KMS-11 (cell line): Measurements from ENCODE around the gene PMIS2.

ENCODE experiments used
- H2AFZ ChIP-seq: fragments of 200-600 bp; sonication (generic); 2 replicates; pipeline ENCODE4 v1.6.1; 2016; ENCODE audit warnings: antibody characterized with exemption, mixed run types, low read depth
- H3K27ac ChIP-seq: fragments of 200-600 bp; sonication (generic); 2 replicates; pipeline ENCODE4 v1.6.1; 2016; ENCODE audit warnings: mild to moderate bottlenecking, mixed run types
- H3K27me3 ChIP-seq: fragments of 200-600 bp; sonication (generic); 2 replicates; pipeline ENCODE4 v1.6.1; 2017; ENCODE audit warnings: mild to moderate bottlenecking, low read depth, mixed run types, moderate library complexity; ENCODE audit not compliant: insufficient read depth
- H3K36me3 ChIP-seq: fragments of 200-600 bp; sonication (generic); 2 replicates; pipeline ENCODE4 v1.6.1; 2017; ENCODE audit warnings: mild to moderate bottlenecking, mixed run types; ENCODE audit not compliant: insufficient read depth
- H3K4me1 ChIP-seq: fragments of 200-600 bp; sonication (generic); 2 replicates; pipeline ENCODE4 v1.6.1; 2016; ENCODE audit warnings: mild to moderate bottlenecking, low read depth, mixed run types; ENCODE audit not compliant: poor library complexity, severe bottlenecking
- H3K4me2 ChIP-seq: fragments of 200-600 bp; sonication (generic); 2 replicates; pipeline ENCODE4 v1.7.0; 2016; ENCODE audit warnings: mild to moderate bottlenecking, mixed run types
- H3K4me3 ChIP-seq: fragments of 200-600 bp; sonication (generic); IDR thresholded peaks from 2 replicates; pipeline ENCODE4 v1.6.1; 2017; ENCODE audit warnings: low read depth, low read length, mixed read lengths; ENCODE audit not compliant: insufficient read depth
- H3K79me2 ChIP-seq: fragments of 200-600 bp; sonication (generic); 2 replicates; pipeline ENCODE4 v1.6.1; 2016; ENCODE audit warnings: low read depth, mixed run types; ENCODE audit not compliant: insufficient read depth
- H3K9ac ChIP-seq: fragments of 200-600 bp; sonication (generic); 2 replicates; pipeline ENCODE4 v1.6.1; 2016; ENCODE audit warnings: mild to moderate bottlenecking, mixed run types
- H4K20me1 ChIP-seq: fragments of 200-600 bp; sonication (generic); 2 replicates; pipeline ENCODE4 v1.6.1; 2016; ENCODE audit warnings: mild to moderate bottlenecking, mixed run types; ENCODE audit not compliant: insufficient read depth
- TF ChIP-seq, protein P1 (sequence below): fragments of 200-600 bp; sonication (generic); conservative IDR thresholded peaks from 2 replicates; pipeline ENCODE4 v1.6.1; 2017; ENCODE audit warnings: low read depth, mild to moderate bottlenecking, antibody characterized with exemption, low read length, moderate library complexity, mixed read lengths

The PMIS2 gene

DNA sequence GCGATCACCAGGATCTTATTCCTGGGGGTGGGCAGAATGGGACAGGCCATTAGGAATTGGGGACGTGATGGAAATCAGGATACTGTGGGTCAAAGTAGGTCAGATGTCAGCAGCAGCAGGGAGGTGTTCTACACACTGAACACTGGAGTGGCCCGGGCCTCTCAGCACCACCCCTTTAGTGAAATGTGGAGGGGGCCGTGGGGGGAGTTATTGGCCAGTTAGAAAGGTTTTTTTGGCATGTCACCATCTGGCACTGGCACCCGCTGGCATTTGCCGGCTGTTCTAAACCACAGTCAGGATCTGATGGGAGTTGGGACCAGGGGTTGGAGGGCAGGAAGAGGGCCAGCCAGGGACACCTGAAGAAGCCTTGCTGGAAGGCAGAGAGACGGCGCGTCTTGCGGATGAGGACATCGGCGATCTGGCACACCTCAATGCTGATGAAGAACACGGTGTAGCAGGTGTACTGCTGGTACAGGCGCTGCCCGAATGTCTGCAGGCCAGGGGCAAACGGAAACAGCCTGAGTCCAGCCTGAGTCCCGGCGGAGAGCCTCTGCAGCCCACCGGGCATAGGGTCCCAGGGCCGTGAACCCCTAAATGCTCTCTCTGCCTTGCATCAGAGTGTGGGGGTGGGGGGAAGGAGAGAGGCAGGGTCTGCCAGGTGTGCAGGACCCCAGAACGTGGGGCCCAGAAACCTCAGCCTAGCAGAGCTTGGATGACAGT is 34.7 kb upstream of the PMIS2 start:
- peaks cover 17% of the 10 kb centered on the region; the same call in 1 of the 2 replicates for H3K27me3 ChIP-seq
- H4K20me1 ChIP-seq = no peaks in the 10 kb centered on the region
- H3K4me2 ChIP-seq = no peak overlapping the region
- H2AFZ ChIP-seq = no peak overlapping the region
- peaks cover 8% of the 10 kb centered on the region for H3K4me1 ChIP-seq
- no peak overlapping the region for H3K4me3 ChIP-seq
- H3K36me3 ChIP-seq = no peaks in the 10 kb centered on the region
- no peak overlapping the region for H3K9ac ChIP-seq
- no peaks in the 10 kb centered on the region for H3K79me2 ChIP-seq
- TF ChIP-seq, protein P1, sequence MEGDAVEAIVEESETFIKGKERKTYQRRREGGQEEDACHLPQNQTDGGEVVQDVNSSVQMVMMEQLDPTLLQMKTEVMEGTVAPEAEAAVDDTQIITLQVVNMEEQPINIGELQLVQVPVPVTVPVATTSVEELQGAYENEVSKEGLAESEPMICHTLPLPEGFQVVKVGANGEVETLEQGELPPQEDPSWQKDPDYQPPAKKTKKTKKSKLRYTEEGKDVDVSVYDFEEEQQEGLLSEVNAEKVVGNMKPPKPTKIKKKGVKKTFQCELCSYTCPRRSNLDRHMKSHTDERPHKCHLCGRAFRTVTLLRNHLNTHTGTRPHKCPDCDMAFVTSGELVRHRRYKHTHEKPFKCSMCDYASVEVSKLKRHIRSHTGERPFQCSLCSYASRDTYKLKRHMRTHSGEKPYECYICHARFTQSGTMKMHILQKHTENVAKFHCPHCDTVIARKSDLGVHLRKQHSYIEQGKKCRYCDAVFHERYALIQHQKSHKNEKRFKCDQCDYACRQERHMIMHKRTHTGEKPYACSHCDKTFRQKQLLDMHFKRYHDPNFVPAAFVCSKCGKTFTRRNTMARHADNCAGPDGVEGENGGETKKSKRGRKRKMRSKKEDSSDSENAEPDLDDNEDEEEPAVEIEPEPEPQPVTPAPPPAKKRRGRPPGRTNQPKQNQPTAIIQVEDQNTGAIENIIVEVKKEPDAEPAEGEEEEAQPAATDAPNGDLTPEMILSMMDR = no peak
- H3K27ac ChIP-seq = no peak overlapping the region

DNA sequence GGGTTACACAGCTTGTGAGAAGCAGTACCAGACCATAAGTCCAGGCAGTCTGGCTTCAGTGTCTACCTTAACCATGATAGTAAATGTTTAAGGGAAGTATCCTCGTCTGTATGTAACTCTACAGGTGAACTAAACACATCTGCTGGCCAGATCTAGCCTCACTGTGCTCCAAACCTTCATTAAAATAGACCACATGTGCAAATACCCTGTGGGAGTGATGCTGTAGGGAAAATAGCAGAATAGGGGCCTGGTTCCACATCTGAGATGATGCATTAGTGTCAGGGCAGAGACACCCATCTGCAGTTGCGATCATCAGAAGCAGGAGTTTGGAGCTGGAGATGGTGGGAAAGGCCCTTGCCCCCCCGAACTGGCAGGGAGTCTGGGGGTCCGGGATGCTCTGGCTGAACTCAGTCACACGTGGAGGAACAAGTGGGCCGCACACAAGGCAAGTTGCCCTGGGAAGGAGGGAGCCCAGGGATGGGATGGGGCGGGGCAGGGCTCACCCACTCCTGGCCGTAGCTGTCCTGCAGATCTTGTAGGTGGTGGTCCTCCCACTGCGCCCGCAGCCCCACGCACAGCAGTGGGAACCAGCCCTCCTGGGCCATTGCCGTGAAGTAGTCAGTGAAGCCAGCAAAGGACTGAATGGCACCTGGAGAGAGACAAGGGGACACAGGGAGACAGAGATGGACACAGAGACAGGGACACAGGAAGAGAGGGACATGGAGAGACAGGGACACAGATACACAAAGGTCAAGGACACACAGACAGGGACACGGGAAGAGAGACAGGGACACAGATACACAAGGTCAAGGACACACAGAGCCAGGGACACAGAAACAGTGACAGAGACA is 33.2 kb upstream of the PMIS2 start:
- Histone ChIP-seq H3K27me3 (peaks cover 17% of the 10 kb centered on the region; the same call in 1 of the 2 replicates), H3K4me1 (no peaks in the 10 kb centered on the region), H4K20me1 (no peaks in the 10 kb centered on the region), H3K4me2 (no peak overlapping the region), H3K36me3 (no peaks in the 10 kb centered on the region), H2AFZ (no peak overlapping the region), H3K79me2 (no peaks in the 10 kb centered on the region), H3K9ac (no peak overlapping the region), H3K27ac (no peak overlapping the region), H3K4me3 (no peak overlapping the region)
- TF ChIP-seq, protein P1 = no peak

DNA sequence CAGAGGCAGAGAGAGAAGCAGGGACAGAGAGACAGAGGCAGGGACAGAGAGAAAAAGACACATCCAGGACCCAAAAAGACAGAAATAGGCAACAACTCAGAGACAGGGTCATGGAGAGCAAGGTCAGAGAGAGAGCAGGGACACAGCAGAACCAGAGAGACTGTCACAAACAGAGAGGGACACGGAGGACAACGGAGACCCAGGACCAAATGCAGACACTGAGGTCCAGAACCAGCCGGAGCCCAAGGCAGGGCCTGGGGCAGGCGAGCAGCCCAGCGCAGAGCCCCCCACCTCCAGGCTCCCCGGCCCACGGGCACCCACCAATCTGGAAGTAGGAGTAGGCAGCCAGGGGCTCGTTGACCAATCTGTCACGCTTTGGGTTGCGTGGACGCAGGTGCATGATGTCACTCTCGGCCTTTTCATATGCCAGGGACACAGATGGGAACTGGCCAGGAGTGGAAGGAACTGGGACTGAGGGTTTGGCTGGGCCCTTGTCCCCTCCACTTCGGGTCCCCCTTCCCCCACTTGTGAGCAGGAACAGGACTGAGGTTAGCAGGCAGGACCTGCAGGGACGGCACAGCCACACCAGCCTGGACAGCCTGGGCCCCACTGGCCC is 32.5 kb upstream of the PMIS2 start:
- H3K36me3 ChIP-seq = no peaks in the 10 kb centered on the region
- H3K4me1 ChIP-seq = no peaks in the 10 kb centered on the region
- no peak overlapping the region for H3K27ac ChIP-seq
- H3K27me3 ChIP-seq = peaks cover 17% of the 10 kb centered on the region; the same call in 1 of the 2 replicates
- no peak overlapping the region for H3K4me2 ChIP-seq
- no peaks in the 10 kb centered on the region for H3K79me2 ChIP-seq
- H2AFZ ChIP-seq = no peak overlapping the region
- no peak overlapping the region for H3K4me3 ChIP-seq
- no peak overlapping the region for H3K9ac ChIP-seq
- H4K20me1 ChIP-seq = no peaks in the 10 kb centered on the region
- TF ChIP-seq, protein P1 = no peak

DNA sequence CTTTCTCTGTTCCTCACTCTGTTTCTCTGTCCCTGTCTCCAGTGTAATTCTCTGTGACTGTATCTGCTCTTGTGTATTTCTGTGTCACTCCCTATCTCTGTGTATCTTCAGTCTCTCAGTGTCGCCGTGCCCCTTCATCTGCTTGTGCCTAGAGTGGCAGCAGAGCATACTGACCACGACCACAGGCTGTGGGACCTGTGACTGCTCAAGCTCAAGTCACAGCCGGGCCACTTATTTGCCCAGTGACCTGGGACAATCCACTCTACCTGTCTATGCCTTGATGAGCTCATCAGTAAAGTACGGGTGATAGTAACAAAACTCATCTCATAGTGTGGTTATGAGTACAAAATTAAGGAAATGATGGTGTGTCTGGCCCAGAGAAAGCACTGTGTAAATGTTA is 31.9 kb upstream of the PMIS2 start:
- no peak overlapping the region for H3K4me2 ChIP-seq
- no peaks in the 10 kb centered on the region for H3K36me3 ChIP-seq
- no peak overlapping the region for H3K27ac ChIP-seq
- TF ChIP-seq, protein P1 = no peak
- H3K9ac ChIP-seq = no peak overlapping the region
- H3K4me1 ChIP-seq = no peaks in the 10 kb centered on the region
- no peak overlapping the region for H3K4me3 ChIP-seq
- no peaks in the 10 kb centered on the region for H4K20me1 ChIP-seq
- peaks cover 20% of the 10 kb centered on the region; the same call in 1 of the 2 replicates for H3K27me3 ChIP-seq
- H3K79me2 ChIP-seq = no peaks in the 10 kb centered on the region
- H2AFZ ChIP-seq = no peak overlapping the region
